GM18526 (cell line): ENCODE data around the gene BANK1.

Experiments
- POLR2A ChIP-seq: IDR thresholded peaks from 3 replicates; pipeline ENCODE4 v1.6.1; 2011; ENCODE audit not compliant: insufficient read length; ENCODE audit errors: extremely low read depth

Gene BANK1

DNA sequence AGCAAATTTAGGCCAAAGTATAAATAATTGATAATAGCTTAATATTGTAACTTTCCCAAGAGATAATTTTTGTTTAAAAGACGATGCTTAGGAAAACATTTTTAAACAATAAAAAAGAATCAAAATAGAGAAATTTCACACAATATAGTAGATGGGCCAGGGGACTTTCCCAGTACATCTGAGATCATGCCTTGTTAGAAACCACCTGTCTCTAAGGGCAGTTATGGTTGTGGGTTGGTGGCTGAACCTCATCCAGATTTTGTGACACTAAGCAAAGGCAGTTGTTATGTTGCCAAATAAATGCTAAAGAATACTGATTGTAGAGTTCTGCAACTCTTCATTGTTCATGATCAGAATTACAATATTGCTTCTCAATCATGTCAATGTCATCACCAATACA lies 270.6 kb downstream of the BANK1 start:
- no peak for TF ChIP-seq POLR2A

DNA sequence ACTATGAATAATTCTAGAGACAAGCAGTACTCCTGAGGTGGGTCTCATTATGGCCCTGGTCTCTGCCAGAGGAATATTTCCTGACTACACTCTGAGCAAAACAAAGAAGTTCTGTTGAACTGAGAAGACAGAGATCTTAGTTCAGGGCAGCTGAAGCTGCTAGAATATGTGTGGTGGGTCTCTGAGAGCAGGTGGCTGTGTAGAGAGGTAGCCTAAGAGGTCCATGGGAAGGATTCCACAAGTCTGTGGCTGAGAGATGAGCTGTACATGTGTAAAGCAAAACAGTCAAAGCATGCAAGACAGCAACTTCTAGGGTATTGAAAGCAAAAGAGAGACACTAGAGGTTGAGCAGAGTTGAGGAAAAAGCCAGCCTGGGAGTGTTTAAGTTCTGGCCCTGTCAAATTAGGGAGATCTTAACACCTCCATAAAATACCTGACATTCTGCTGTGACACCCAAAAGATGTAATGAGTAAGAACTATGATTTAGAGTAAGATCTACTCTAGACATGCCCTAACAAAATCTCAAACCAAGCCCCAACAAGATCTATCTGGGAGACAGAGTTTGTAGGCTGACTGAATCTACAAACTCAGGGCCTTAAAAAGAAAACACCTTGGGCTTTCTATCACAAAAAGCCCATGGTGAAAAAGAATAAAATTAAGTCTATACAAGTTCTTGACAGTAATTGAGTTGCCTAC lies 274.4 kb downstream of the BANK1 start:
- no peak for TF ChIP-seq POLR2A

DNA sequence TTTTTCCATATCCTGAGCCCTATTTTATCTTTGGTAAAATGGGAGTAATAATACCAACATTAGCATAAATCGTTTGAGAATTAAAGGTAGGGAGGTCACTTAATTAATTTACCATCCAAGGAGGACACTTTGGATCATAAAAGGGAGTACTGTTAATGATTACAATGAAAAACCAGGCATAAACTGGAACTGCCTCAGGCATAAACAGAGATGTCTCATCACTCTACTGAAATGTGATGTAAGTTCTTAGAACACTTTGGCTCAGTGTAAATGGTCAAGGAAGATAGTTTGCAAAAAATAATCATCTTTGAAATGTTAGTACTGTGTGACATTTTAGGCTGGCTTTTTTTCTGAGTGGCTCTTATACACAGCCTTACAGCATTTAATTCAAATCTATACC lies 286.1 kb downstream of the BANK1 start:
- no peak for TF ChIP-seq POLR2A

DNA sequence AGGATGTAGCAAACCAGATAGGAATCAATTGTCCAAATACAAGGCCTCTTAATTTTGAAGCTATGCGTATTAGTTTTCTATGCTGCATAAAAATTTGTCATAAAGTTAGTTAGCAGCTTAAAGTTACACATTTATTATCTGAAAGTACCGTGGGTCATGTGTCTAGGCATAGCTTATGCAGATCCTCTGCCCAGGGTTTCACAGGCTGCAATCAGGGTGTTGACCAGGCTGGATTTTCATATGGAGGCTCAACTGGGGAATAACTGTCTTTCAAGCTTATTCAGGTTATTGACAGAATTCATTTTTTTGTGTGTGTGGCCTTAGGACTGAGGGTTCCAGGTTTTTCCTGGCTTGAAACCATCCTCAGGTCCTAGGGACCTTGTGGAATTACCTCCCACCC lies 289.7 kb downstream of the BANK1 start:
- no peak for TF ChIP-seq POLR2A

DNA sequence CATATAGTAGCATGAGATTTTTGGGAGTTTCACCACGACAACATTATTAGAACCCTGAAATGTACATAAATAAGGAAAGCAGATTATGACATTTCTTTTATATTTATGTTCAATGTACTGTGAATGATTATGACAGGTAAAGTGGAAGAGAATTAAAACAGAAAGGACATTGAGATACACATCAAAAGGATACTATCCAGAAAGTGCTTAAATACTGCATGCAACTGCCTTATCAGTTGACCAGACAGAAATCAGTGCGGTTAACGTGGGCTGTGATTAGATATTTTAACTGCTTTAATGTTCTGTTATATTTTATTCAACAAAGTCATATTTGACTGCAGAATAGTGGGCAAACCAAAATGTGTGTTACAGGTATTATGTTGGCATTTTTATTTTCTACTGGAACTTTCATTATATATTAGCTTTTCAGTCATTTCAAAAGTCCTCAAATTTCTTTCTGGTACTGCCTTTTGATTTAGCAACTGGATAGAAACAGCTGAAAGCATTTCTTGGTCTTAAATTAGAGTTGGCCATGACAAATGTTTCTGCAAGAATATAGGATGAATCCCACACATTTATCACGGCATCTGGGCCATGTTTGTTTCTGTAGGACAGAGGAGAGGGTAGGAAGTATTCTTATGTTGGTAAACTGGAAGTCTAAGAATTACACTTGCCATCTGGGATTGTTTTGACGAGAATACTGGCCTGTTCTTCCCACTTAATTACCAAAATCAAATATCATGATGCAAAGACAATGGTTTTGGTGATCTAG lies 299.5 kb downstream of the BANK1 start:
- TF ChIP-seq POLR2A, result no peak

DNA sequence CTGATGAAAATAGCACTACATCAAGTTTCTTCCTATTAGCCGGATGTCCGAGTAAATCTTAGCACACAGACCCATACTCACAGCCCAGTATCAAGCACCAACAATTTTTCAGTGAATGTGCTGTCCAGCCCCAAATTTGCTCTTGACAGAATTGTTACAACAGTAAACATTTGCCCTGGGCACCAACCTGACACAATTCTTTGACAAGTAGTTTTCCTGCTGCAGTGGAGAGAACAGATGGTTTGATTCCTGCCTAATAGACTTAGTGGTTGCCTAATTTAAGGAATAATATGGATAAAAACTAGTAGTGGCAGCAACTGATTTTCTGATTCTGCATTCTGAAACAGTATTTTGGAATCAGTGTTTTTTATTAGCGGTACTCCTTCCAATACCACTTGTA lies 301.1 kb downstream of the BANK1 start:
- TF ChIP-seq POLR2A, result no peak

GRCh38 chr4:102094481-102094880 lies 304.0 kb downstream of the BANK1 start:
- no peak for TF ChIP-seq POLR2A

GRCh38 chr4:102103368-102103767 lies 312.8 kb downstream of the BANK1 start:
- no peak for TF ChIP-seq POLR2A

- TF ChIP-seq POLR2A, result no peak
Measured at GRCh38 chr4:102104278-102104677, 313.7 kb downstream of the BANK1 start.

- no peak for TF ChIP-seq POLR2A
Measured at GRCh38 chr4:102105983-102106382, 315.5 kb downstream of the BANK1 start.

GRCh38 chr4:102114118-102114630 lies 323.6 kb downstream of the BANK1 start:
- no peak for TF ChIP-seq POLR2A

DNA sequence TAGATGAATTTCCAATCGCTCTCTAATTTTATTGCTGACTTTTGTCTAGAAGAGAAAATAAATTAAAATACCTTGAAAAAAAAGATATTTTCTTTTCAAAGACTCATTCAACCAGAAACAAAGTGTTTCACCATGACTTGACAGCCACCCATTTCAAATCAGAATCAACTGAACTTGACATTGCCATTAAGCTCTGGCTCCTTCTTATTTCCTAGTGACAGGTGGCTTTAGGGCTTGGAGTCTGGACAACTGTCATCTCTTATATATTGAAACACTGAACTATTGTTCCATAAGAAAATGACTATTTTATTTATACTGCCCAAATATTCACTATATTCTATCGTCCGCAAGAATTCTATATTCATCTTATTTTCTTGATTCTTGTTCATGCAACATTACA lies 325.6 kb downstream of the BANK1 start:
- TF ChIP-seq POLR2A, result no peak

GRCh38 chr4:102120846-102121245 lies 330.3 kb downstream of the BANK1 start:
- TF ChIP-seq POLR2A, result no peak
